HG03520 (cell line): ENCODE results near the gene PRM2.

Experiments
- ATAC-seq: cut with Tn5 transposase; IDR thresholded peaks from one replicate; pipeline ENCODE4 v1.9.1; 2021; ENCODE audit warnings: mild to moderate bottlenecking, moderate library complexity; ENCODE audit not compliant: unreplicated experiment

Gene PRM2

DNA sequence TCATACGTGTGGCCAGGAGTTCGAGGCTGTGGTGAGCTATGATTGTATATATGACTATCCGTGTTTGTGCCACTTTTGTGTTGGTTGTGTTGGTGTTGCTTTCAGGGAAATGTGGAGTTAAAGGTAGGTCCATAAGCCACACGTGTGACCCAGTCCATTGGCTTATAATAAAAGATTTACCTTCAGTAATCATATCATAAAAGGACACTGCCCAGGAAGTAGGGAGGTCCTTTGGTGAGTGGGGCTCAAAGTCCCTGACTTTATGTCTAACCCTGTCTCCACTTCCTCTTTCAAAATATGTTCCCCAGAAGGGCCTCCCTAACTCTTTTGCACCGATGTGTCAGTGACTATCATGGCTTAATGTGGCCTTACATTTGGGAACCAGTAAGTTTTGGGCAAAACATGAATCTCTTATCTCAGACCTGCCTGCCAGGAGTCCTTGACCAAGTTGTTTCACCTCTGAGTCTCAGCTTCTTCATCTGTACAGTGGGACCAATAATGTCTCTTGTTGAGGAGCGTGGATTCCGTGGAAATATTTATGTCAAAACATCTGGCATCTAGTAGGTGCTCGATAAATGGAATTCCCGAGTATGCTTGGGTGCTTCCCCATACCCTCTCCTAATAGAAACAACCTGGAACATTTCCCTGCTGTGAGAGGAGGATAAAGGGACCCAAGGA lies 12.0 kb downstream of the PRM2 start:
- ATAC-seq = no peak

DNA sequence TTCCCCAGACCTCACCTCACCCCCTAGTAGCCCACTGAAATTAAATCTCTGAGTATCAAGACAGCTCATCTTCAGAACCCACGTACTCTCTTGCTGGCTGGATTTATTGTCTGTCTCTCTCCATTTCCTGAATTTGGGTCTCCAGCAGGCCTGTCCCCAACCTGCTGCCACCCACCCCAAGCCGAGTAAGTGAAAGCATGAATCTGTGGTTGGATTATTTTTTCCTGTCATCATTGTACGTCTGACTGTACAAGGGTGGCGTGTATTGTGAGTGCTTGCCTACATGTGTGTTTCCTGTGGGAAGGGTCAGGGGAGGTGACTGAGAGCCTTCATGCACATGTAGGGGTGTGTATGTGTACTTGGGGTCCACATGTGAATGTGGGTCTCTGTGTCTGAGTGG lies 12.5 kb downstream of the PRM2 start:
- no peak for ATAC-seq

DNA sequence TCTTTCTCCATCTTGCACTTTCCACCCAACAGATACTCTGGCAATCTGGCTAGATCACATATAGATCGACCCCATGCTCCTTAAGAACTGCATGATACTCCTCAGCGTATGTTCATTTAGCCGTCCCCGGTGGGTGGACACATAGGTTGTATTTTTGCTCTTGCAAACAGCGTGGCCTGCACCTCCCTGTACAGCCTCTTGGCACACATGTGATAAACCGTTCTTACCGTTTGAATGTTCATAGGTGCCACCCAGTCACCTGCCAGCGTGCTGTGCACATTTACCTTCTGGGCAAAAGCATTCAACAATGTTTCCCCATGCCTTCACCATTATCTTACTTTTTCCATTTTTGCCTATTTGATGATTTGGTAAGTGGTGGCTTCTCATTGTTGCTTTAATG lies 13.4 kb downstream of the PRM2 start:
- no peak for ATAC-seq

DNA sequence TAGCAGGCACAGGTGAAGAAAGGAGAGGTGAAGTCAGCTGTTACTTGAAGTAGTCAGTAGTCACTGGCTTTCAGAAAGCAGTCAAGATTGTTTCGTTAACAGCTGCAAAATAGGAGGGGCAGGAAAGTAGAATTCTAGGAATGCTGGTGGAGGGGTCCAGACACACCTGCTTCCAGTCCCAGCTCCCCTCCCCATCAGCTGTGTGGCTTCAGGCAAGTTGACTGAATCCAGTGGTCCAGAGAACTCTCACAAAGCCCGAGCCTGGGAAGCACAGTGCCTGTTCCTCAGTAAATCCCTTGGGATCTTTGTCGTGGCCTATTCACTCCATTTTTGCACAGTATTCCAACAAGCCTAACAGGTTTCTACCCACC lies 15.7 kb downstream of the PRM2 start:
- ATAC-seq = no peak

DNA sequence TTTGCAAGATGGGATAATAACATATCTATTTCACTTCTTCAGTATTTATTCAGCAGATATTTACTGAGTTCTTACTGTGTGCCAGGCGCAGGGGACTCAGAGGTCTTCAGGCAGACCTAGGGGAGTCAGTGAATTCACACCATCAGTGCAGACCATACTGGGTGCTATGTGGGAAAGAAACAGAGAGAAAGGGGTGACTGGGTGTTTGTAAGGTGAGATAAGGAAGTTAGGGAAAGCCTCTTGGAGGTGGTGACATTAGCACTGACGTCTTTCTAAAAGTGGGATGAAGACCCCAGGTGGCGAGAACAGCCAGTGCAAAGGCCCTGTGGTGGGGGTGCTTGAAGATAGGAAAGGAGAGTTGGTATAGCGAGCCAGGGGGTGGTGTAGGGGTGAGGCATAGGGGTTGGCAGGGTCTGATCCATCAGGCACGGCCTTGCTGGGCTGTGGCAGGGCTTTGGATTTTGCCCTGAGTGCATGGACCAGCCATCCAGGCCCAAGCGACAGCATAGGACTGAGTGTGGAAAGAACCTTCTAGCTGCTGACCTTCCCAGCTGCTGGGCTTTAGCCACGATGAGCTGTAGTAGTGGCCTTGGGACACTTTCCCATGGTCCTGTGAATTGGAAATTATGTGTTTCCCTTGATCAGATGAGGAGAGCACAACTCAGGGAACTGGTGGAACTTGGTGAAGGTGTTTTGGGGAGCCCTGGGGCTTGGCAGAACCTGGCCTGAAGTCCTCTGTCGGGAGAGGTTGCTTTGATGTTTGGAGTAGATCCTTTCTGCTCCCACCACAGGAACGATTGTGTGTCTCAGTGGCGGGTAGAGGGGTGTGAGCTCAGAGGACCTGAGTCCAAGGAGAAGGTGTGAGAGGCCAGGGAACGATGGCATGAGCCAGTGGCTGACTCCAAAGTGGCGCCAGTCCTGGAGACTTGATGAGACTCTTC lies 16.4 kb downstream of the PRM2 start:
- no peak for ATAC-seq

DNA sequence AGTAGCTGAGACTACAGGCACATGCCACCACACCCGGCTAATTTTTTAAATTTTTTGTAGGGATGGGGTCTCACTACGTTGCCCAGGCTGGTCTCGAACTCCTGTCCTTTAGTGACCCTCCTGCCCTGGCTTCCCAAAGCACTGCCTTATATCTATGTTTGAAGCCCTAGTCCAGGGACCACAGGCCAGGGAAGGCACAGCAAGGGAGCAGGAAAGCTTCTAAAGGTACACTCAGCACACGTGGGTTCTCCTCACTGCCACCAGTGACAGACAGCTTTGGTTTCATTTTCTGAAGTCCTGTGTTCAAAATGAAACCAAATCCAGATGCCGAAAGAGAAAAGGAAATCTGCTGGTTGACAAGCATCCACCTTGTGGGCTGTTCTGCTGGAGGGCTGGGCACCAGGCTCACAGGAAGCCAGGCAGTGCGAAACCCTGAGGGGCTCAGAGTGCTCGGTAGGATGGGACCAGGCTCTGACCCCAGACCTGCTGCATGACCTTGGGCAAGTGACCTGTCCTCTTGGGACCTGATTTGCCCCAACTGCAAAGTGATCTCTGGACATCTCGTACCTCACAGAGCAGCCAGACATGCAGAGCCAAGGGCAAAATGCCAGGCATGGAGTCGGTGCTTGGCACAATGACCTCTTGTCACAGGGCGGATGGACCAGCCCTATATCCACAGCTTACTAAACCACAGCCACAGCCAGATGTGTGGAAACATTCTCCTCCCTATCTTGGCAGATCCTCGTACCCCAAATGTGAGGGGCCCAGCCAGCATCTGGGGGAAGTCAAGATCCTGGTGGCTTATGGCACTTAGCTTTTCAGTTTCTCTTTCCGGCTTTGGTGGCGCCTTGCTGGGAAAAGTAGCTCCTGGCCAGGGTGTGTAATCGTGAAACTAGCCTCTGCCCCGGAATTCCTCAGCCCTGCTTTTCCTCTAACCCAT lies 17.5 kb downstream of the PRM2 start:
- ATAC-seq = no peak

DNA sequence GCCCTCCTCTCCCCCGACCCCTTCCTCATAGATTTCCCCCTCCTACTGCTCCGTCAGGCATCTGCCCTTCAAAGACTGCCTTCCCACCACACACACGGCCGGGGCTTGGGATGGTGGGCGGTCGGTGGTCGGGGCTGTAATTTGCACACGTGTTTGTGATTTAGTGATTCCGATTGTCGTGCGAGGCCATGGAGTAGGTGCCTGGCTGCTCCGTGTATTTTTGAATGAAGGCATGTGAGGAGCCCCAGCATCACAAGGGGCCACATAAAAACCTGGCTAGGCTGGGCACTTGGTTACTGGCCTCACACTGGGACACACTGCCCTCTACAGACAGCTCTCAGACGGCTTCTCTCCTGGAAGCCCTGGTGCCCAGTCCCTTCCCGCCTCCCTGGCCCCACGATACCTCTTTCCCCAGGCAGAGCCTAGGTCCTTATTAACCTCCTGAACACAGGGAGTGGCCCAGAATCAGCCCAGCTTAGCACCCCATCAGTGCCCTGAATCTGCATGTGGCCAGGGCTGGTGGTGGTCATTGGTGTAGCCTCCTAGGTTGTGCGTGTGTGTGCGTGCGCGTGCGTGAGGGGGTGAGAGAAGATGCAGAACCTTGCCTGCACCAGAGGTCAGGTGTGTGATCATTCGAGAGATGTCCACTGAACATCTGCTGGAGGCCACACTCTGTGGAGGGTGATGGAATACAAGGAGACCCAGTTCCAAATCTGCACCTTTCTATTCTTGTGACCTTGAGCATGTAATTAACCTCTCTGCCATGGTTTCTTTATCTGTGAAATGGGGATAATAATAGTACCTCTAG lies 18.9 kb downstream of the PRM2 start:
- ATAC-seq = no peak

DNA sequence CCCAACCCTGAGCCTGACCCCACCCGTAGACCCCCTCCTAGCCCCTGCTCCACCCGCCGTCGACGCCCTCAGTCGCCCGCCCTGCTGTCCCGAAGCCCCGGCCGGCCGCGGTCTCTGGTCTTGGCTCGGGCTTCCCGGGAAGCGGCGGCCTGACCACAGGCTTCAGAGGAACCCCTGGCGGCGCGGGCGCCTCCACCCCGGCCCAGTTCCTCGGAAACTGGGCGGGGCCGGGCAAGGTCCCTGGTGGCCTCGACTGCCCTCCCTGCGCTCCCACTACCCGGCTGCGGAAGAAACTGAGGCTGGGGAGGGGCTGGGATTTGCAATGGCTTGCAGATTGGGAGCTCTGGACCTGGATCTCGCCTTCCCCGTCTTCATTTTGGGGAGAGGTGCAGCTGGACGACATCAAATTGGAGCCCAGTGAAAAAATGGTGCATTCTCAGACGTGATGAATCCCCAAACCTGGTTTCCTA lies 19.6 kb downstream of the PRM2 start:
- no peak for ATAC-seq

DNA sequence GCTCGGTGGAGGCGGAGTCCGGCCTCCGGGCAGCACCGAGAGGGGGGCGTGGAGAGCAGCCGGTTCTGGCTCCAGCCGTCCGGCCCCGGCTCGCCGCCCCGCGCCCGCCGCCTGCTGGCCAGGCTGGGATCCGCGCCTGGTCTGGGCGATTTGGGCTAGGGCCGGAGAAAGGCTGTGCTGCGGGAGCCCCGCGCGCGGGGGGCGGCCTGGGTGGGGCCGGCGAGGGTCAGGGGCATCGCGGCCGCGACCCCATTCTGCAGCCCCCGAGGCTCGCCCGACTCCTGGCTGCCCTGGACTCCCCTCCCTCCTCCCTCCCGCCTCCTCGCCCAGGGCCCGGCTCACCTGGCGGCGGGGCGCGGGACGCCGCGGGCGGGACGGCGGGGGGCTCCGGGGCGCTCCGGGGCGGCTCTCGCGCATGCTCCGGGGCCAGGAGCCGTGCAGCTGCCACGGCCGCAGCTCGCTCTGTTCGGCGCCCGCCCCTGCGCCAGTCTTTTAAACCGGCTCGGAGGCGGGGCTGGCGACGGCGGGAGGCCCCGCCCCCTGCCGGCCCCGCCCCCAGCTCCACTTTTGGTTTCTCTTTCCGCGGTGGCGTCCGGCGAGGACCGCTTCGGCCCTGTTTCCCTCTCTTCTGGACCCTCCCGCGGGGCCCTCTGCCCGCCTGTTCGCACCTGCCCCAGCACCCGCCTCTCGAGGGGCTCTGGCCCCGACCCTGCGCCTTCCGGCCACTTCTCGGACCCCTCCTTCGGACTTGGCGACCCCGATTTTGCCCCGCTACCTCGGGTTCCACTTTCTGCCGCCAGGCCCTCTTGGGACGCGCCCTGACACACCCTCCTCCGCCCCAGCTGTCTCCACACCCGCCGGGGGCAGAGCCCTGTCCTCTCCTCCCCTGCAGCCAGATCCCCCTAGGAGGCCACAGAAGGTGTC lies 20.3 kb downstream of the PRM2 start, which contains the start of gene SOCS1:
TSS of gene SOCS1 (minus strand) at position 468 of the 924 bp plus-strand sequence. CDS start 726 bp downstream, outside the sequence.
- peak; percentile 54 for ATAC-seq

DNA sequence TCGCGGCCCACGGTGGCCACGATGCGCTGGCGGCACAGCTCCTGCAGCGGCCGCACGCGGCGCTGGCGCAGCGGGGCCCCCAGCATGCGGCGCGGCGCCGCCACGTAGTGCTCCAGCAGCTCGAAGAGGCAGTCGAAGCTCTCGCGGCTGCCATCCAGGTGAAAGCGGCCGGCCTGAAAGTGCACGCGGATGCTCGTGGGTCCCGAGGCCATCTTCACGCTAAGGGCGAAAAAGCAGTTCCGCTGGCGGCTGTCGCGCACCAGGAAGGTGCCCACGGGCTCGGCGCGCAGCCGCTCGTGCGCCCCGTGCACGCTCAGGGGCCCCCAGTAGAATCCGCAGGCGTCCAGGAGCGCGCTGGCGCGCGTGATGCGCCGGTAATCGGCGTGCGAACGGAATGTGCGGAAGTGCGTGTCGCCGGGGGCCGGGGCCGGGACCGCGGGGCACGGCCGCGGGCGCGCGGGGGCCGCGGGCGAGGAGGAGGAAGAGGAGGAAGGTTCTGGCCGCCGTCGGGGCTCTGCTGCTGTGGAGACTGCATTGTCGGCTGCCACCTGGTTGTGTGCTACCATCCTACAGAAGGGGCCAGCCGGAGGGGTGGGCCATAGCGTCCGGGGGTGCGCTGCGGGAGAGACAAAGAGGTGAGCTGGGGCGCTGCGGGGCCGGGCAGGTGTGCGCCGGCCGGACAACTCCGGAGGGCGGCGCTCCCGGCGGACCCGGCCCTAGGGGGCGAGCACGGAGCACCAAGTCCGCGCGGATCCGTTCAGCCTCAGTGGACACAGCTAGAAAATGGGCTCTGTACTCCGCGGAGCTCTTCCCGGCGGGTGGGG lies 21.2 kb downstream of the PRM2 start:
- ATAC-seq = peak; percentile 0

DNA sequence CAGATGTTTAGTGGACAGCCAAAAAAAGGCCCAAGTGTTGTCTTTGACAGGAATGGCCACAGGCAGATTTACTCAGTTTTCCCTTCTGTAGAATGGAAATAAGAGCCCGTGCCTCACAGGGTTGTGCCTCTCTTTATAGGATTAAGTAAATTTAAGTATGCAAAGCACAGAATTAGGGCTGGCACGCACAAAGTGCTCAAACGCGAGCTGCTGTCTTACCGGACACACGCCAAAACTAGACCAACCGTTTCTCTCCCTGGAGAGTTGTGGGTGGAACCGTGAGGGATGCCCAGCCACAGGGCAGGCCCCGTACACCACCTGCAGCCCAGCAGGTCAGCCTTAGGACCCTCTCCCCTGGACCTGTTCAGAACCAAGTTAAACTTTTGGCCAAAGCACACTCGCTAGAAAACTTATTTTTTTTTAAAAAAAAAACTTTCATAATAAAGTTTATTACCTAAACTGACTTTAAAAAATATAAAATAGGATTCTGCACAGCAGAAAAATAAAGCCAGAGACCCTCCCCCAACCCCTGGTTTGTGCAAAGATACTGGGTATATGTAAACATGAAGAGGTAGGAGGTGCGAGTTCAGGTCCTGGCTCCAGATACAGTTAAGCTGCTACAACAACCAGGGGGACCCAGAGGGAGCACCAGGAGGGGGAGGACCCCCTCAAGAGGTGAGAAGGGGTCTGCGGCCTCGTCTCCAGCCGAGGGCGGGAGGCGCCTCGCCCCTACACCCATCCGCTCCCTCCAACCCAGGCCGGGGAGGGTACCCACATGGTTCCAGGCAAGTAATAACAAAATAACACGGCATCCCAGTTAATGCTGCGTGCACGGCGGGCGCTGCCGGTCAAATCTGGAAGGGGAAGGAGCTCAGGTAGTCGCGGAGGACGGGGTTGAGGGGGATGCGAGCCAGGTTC lies 22.0 kb downstream of the PRM2 start:
- no peak for ATAC-seq

DNA sequence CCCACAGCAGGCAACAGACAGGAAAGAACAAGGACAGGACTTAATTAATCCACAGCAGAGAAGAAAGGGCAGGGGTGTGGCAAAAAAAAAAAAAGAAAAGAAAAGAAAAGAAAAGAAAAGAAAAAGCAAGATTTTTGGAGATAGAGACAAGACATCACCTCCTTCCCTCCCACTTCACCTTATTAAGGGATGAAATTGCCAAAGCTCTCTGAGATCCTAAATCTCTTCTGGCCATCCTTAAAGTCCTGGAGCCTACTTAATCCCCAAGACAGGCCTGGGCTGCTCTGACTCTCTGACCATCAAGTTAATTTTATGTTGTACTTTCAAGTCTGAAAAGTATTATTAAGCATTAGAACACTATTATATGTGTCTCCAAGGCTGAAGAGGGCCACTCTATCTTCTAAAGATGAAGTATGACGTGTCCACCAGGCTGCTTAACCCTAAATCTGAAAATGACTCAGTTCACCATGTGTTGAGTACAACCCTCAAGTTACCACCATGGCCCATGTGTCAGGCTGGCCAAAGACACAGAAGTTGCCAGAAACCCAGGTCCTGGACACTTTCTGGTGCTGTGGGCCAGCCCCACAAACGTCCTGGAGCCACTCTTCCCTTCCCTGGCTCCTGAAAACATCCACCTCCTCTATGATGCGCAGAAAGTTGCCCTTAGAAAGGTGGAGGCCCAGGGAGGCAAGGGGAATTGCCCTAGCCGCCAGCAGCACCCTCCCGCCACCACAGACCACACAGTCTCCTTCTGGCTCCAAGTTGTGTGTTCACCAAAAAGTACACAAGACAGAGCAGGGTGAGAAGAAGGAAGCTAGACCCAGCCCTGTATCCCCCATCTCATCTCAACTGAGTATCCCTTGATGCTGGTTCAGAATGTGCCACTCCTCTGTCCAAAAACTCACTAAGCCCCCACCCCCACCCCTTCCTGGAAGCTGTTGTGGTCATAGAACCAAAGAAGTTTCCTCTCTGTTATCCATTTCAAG lies 23.0 kb downstream of the PRM2 start:
- ATAC-seq = no peak

DNA sequence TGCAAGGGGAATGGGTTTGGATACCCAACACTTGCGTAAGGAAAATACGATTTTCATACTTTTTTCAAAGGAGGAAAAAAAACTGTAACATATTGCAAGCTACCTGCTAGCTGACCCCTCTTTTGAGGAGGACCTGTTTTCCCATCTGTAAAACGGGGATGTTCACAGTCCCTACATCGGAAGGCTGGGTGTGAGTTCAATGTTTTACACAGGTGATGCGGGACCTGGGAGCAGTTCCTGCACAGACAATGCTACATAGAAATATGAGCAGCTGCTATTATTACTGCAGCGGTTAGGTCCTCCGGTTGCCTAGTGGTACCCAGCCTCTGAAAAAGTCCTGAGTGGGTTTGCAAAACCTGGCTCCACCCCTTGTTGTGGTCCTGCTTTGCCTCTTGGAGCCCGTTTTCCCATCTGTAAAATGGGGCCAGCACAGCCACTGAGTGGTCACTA lies 23.8 kb downstream of the PRM2 start:
- no peak for ATAC-seq

DNA sequence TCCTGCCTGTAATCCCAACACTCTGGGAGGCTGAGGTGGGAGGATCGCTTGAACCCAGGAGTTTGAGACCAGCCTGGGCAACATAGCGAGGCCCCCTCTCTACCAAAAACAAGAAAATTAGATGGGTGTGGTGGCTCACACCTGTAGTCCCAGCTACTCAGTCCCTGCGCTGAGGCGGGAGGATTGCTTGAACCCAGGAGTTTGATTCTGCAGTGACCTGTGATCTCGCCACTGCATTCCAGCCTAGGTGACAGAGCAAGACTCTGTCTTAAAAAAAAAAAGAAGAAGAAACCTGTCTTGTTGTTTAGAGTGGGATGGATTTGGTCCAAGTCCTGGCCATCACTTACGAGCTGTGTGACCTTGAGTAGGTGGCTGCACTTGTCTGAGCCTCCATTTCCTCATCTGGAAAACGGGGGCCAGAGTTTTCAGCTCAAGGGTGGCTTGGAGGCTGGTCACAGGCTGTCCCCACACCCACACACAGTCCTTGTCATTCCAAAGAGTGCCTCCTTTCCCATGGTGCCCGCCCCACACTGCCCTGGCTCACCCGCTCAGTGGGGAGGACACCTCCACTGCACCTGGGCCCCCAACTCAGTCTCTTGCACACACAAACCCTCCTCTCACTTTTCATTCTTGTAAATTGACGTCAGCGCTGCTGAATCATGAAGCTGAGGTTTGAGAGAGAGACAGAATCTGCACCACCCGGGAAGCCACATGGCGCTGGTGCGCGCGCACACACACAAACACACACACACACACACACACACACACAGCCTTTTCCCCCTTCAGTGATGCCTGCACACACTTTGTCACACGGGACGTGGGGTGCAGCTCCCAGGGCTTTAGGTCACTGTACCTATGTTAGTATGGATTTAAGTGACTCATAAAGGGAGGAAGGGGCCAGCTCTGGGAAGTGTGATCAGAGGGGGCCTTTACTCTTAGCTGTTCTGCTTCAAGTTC lies 24.5 kb downstream of the PRM2 start:
- ATAC-seq = no peak
